Tibial nerve (tissue), 4 donors: ENCODE measurements around the gene MROH8. TPM values are rescaled to one million over a fixed set of nuclear protein-coding genes. Genes with fewer than 3 reads are reported as not detected.

Source experiments
- DNase-seq, 2 donors: peaks; one replicate each; pipeline ENCODE4 v3.0.0-alpha.2; 2019; ENCODE audit warnings: low spot score in 2 of 2
- H3K27ac ChIP-seq, 4 donors: fragments of 200-600 bp; sonication (generic) in 3 of 4; one replicate each; pipeline ENCODE4 v1.5.1; 2017 to 2019; ENCODE audit warnings: mild to moderate bottlenecking in 1 of 4
- H3K27me3 ChIP-seq, 2 donors: fragments of 200-600 bp; sonication (generic) in 1 of 2; one replicate each; pipeline versions ENCODE4 v1.5.1 to v1.6.0; 2017 to 2019
- H3K36me3 ChIP-seq, 3 donors: fragments of 200-600 bp; sonication (generic); one replicate each; pipeline ENCODE4 v1.5.1; 2018 to 2019
- H3K4me1 ChIP-seq, 4 donors: fragments of 200-600 bp; sonication (generic) in 3 of 4; one replicate each; pipeline ENCODE4 v1.5.1; 2017 to 2019
- H3K4me3 ChIP-seq, 4 donors: fragments of 200-600 bp; sonication (generic) in 3 of 4; one replicate each; pipeline ENCODE4 v1.5.1; 2017 to 2019; ENCODE audit warnings: mild to moderate bottlenecking in 1 of 4, moderate library complexity in 1 of 4
- H3K9me3 ChIP-seq, 4 donors: fragments of 200-600 bp; sonication (generic) in 3 of 4; one replicate each; pipeline ENCODE4 v1.5.1; 2017 to 2019
- CTCF ChIP-seq, 5 experiments: fragments of 200-600 bp in 3 of 5; fragments of 450-650 bp in 2 of 5; sonication (generic) in 3 of 5; IDR thresholded peaks; one replicate each; pipeline ENCODE4 v1.5.1; 2016 to 2019; ENCODE audit warnings: antibody characterized with exemption in 5 of 5, mild to moderate bottlenecking in 3 of 5, moderate library complexity in 2 of 5
- EP300 ChIP-seq, 2 donors: sonication (generic); formaldehyde crosslinking; IDR thresholded peaks; one replicate each; pipeline ENCODE4 v1.6.1; 2017; ENCODE audit warnings: antibody characterized with exemption in 2 of 2, mild to moderate bottlenecking in 1 of 2
- POLR2A ChIP-seq, 2 donors: fragments of 450-650 bp; IDR thresholded peaks; one replicate each; pipeline ENCODE4 v1.6.1; 2017; ENCODE audit warnings: antibody characterized with exemption in 2 of 2, mild to moderate bottlenecking in 2 of 2, moderate library complexity in 2 of 2
- WGBS, 2 donors: methylation state at CpG; one replicate each; pipeline ENCODE4 v1.1.5; 2018; 5-methylcytosine and 5-hydroxymethylcytosine counted together
- total RNA-seq, 4 donors: library from RNA; depleted of rRNA; stranded (reverse); fragments of >200 nt; gene quantifications; one replicate each; pipeline ENCODE4 v1.1.0, GENCODE V29; 2016

Gene MROH8
- total RNA-seq, 4 donors from 2014 or later: 1.9 to 2.7 (median 2.4) TPM

- Histone ChIP-seq H3K4me1 (no peaks in the 10 kb centered on the region), H3K36me3 (peaks cover 0 to 18% (median 0%) of the 10 kb centered on the region in 3 donors), H3K9me3 (no peaks in the 10 kb centered on the region), H3K27ac (no peak overlapping the region), H3K4me3 (no peak overlapping the region), H3K27me3 (no peaks in the 10 kb centered on the region)
- 97 to 100% methylated on average over 1 of the region's 1 CpG for WGBS, 2 donors
- DNase-seq: no peak
- TF ChIP-seq POLR2A (IDR thresholded peaks at IDR 0.05): no peak
- no peak for TF ChIP-seq EP300 (IDR thresholded peaks at IDR 0.05)
- TF ChIP-seq CTCF (IDR thresholded peaks at IDR 0.05): no peak
These were observed 14.3 kb downstream of the MROH8 start for GRCh38 chr20:37165031-37165430.

- peaks cover 0 to 18% (median 0%) of the 10 kb centered on the region in 3 donors for H3K36me3 ChIP-seq
- no peaks in the 10 kb centered on the region for H3K9me3 ChIP-seq
- H3K27ac ChIP-seq: no peak overlapping the region
- WGBS, 2 donors: 88 to 92% methylated on average over 4 of the region's 4 CpGs
- no peak for DNase-seq
- TF ChIP-seq CTCF (IDR thresholded peaks at IDR 0.05) (no peak), EP300 (IDR thresholded peaks at IDR 0.05) (no peak), POLR2A (IDR thresholded peaks at IDR 0.05) (no peak)
- no peak overlapping the region for H3K4me3 ChIP-seq
- H3K4me1 ChIP-seq: no peaks in the 10 kb centered on the region
- no peaks in the 10 kb centered on the region for H3K27me3 ChIP-seq
These were observed 15.4 kb downstream of the MROH8 start for GRCh38 chr20:37163832-37164554.

DNA sequence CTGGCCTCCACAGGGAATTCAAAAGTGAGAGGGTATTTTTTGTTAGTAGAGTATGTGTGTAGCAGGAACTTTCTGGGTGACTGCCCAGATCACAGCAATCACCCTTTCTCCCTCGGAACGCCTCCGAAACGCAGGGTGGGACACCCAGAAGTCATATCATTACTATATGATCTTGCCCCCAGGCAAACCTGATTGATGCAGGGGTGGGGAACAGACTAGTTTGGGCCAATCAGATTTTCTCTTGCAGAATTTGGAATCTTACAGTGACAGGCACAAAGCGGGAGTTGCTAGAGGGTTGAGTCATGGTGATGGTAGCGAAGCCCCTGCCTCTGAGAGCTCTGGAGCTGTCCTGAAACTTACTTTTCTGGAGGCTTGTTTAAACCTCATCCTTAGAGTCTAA is 16.7 kb downstream of the MROH8 start:
- no peak for DNase-seq
- H3K4me1 ChIP-seq: no peaks in the 10 kb centered on the region
- no peak overlapping the region for H3K4me3 ChIP-seq
- H3K27ac ChIP-seq: no peak overlapping the region
- H3K27me3 ChIP-seq: no peaks in the 10 kb centered on the region
- 54 to 63% methylated on average over 6 of the region's 6 CpGs for WGBS, 2 donors
- H3K36me3 ChIP-seq: peaks cover 0 to 15% (median 0%) of the 10 kb centered on the region in 3 donors
- no peaks in the 10 kb centered on the region for H3K9me3 ChIP-seq
- TF ChIP-seq CTCF (IDR thresholded peaks at IDR 0.05): no peak
- TF ChIP-seq EP300 (IDR thresholded peaks at IDR 0.05): no peak
- no peak for TF ChIP-seq POLR2A (IDR thresholded peaks at IDR 0.05)

GRCh38 chr20:37161830-37162549 is 17.4 kb downstream of the MROH8 start:
- WGBS, 2 donors: 70 to 72% methylated on average over 12 of the region's 12 CpGs
- peaks cover 0 to 15% (median 0%) of the 10 kb centered on the region in 3 donors for H3K36me3 ChIP-seq
- no peak overlapping the region for H3K27ac ChIP-seq
- no peak for DNase-seq
- TF ChIP-seq CTCF (IDR thresholded peaks at IDR 0.05): no peak
- TF ChIP-seq EP300 (IDR thresholded peaks at IDR 0.05): no peak
- no peak for TF ChIP-seq POLR2A (IDR thresholded peaks at IDR 0.05)
- no peaks in the 10 kb centered on the region for H3K9me3 ChIP-seq
- H3K4me3 ChIP-seq: no peak overlapping the region
- H3K27me3 ChIP-seq: no peaks in the 10 kb centered on the region
- H3K4me1 ChIP-seq: no peaks in the 10 kb centered on the region

DNA sequence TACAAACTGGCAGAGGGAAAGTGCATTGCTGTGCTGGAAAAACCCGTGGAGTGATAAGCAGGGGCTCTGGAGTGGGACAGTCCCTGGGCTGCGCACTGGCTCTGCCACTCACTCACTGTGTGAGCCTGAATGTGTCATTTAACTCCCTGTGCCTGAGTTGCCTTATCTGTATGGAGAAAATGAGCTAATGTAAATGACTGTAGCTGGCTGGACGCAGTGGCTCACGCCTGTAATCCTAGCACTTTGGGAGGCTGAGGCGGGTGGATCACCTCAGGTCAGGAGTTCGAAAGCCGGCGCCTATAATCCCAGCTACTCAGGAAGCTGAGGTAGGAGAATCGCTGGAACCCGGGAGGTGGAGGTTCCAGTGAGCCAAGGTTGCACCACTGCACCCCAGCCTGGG is 18.7 kb downstream of the MROH8 start:
- Histone ChIP-seq H3K27me3 (no peaks in the 10 kb centered on the region), H3K36me3 (peaks cover 0 to 17% (median 0%) of the 10 kb centered on the region in 3 donors), H3K4me1 (no peaks in the 10 kb centered on the region), H3K9me3 (no peaks in the 10 kb centered on the region), H3K4me3 (no peak overlapping the region), H3K27ac (no peak overlapping the region)
- 87% methylated on average over 10 of the region's 10 CpGs for WGBS, 2 donors
- DNase-seq: no peak
- TF ChIP-seq EP300 (IDR thresholded peaks at IDR 0.05) (no peak), POLR2A (IDR thresholded peaks at IDR 0.05) (no peak)
